ENCODE measurements around the gene JOSD1. TPM values are rescaled to one million over a fixed set of nuclear protein-coding genes. Genes with fewer than 3 reads are reported as not detected.

Gene JOSD1
- polyA plus RNA-seq, 3 donors: 7.1 to 83.5 (median 7.2) TPM

DNA sequence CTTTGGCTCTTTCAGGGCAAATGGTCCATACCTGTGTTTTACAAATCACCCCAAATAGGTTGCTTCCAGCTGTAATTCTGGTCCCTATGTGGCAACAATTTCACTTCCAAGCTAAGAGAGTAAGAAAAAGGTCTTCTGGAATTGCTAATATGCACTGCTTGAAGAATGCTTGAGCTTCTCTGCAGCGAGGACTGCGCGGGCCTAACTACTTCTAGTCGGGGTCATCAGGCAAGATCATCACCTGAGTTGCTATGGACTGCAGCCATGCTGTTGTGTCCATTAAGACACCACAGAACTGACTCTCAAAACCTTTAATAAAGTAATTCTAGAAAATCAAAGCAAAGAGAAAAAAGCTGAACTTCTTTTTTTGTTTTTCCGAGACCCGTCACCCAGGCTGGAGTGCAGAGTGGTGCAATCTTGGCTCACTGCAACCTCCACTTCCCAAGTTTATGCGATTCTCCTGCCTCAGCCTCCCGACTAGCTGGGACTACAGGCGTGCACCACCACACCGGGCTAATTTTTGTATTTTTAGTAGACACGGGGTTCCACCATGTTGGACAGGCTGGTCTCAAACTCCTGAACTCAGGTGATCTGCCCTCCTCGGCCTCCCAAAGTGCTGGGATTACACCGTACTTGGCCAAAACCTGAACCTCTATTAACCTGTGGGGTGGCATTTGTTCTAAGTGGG, 2.2 kb downstream of the JOSD1 start:
- Mint-ChIP-seq H3K36me3 (peaks cover 0 to 18% of the 10 kb centered on the region in 2 donors), H3K4me1 (peaks cover 48% of the 10 kb centered on the region), H3K27me3 (ENCODE audit: low read depth in 3 of 3) (peaks cover 6 to 13% (median 6%) of the 10 kb centered on the region in 3 donors), H3K9me3 (no peaks in the 10 kb centered on the region), H3K27ac (peak overlapping the region in 6 of 7 donors; percentile 32 to 81 (median 58)), H3K4me3 (peak overlapping the region; percentile 39 to 62)
- Histone ChIP-seq H3K27ac (ENCODE audit: low read depth in 1 of 2, low read length in 2 of 2) (peak overlapping the region in 1 of 2 donors; percentile 52), H3K9me3 (replicated peaks in 1 of 2; ENCODE audit: control insufficient read depth in 1 of 2, insufficient read depth in 1 of 2, low read length in 2 of 2) (no peaks in the 10 kb centered on the region), H3K79me2 (ENCODE audit: insufficient read depth, low read length) (peaks cover 54% of the 10 kb centered on the region), H3K4me2 (replicated peaks; ENCODE audit: extremely low read depth, low read length, poor library complexity, severe bottlenecking) (peak overlapping the region; percentile 75), H3K27me3 (ENCODE audit: control insufficient read depth in 2 of 2, insufficient read depth in 2 of 2, low read length in 2 of 2) (peaks cover 0 to 2% of the 10 kb centered on the region in 2 donors), H4K20me1 (ENCODE audit: insufficient read depth, low read length) (peaks cover 11% of the 10 kb centered on the region), H3K4me1 (ENCODE audit: control insufficient read depth in 1 of 2, insufficient read depth in 2 of 2, low read length in 2 of 2) (peaks cover 47 to 53% of the 10 kb centered on the region in 2 donors), H2AFZ (ENCODE audit: insufficient read depth, low read depth, low read length, poor library complexity, severe bottlenecking) (no peak overlapping the region), H3K9ac (ENCODE audit: insufficient read depth, low read length, poor library complexity, severe bottlenecking) (no peak overlapping the region), H3K36me3 (replicated peaks in 1 of 2; ENCODE audit: control insufficient read depth in 1 of 2, insufficient read depth in 2 of 2, low read length in 2 of 2) (no peaks in the 10 kb centered on the region), H3K4me3 (replicated peaks in 1 of 3; ENCODE audit: low read depth in 2 of 3, low read length in 3 of 3) (peak overlapping the region in 1 of 3 experiments; percentile 89)
- WGBS (ENCODE audit: insufficient coverage): 79% methylated on average over 9 of the region's 13 CpGs
- DNase-seq: no peak
- intact Hi-C loops (cut with micrococcal nuclease): no loop called here
- TF ChIP-seq CTCF (IDR thresholded peaks at IDR 0.05): no peak

GRCh38 chr22:38697425-38698089, 3.2 kb downstream of the JOSD1 start:
- H3K27ac ChIP-seq (ENCODE audit: low read depth in 1 of 2, low read length in 2 of 2): peak overlapping the region; percentile 24 to 77
- TF ChIP-seq CTCF (IDR thresholded peaks at IDR 0.05): no peak
- Mint-ChIP-seq H3K9me3 (no peaks in the 10 kb centered on the region), H3K4me1 (peaks cover 48% of the 10 kb centered on the region), H3K36me3 (peaks cover 8 to 23% of the 10 kb centered on the region in 2 donors), H3K27ac (peak overlapping the region; percentile 89 to 94 (median 90)), H3K4me3 (peak overlapping the region; percentile 45 to 69), H3K27me3 (ENCODE audit: low read depth in 3 of 3) (peaks cover 6 to 10% (median 6%) of the 10 kb centered on the region in 3 donors)
- peak overlapping the region in 1 of 3 experiments; percentile 89 for H3K4me3 ChIP-seq (replicated peaks in 1 of 3; ENCODE audit: low read depth in 2 of 3, low read length in 3 of 3)
- no peak overlapping the region for H3K9ac ChIP-seq (ENCODE audit: insufficient read depth, low read length, poor library complexity, severe bottlenecking)
- peaks cover 0 to 5% of the 10 kb centered on the region in 2 donors for H3K36me3 ChIP-seq (replicated peaks in 1 of 2; ENCODE audit: control insufficient read depth in 1 of 2, insufficient read depth in 2 of 2, low read length in 2 of 2)
- peak overlapping the region; percentile 27 for H3K4me2 ChIP-seq (replicated peaks; ENCODE audit: extremely low read depth, low read length, poor library complexity, severe bottlenecking)
- intact Hi-C loops (cut with micrococcal nuclease): no loop called here
- no peak overlapping the region for H2AFZ ChIP-seq (ENCODE audit: insufficient read depth, low read depth, low read length, poor library complexity, severe bottlenecking)
- DNase-seq: no peak
- WGBS (ENCODE audit: insufficient coverage): 85% methylated on average over 6 of the region's 8 CpGs
- peaks cover 16% of the 10 kb centered on the region for H4K20me1 ChIP-seq (ENCODE audit: insufficient read depth, low read length)
- H3K27me3 ChIP-seq (ENCODE audit: control insufficient read depth in 2 of 2, insufficient read depth in 2 of 2, low read length in 2 of 2): peaks cover 0 to 2% of the 10 kb centered on the region in 2 donors
- peaks cover 47 to 53% of the 10 kb centered on the region in 2 donors for H3K4me1 ChIP-seq (ENCODE audit: control insufficient read depth in 1 of 2, insufficient read depth in 2 of 2, low read length in 2 of 2)
- peaks cover 60% of the 10 kb centered on the region for H3K79me2 ChIP-seq (ENCODE audit: insufficient read depth, low read length)
- H3K9me3 ChIP-seq (replicated peaks in 1 of 2; ENCODE audit: control insufficient read depth in 1 of 2, insufficient read depth in 1 of 2, low read length in 2 of 2): no peaks in the 10 kb centered on the region
